ENCODE data around the gene TACR2.

The TACR2 gene

GRCh38 chr10:69375307-69376151 is 41.2 kb downstream of the TACR2 start:
- TF ChIP-seq CTCF (IDR thresholded peaks at IDR 0.05; ENCODE audit: low read depth, low read length): no peak
- TF ChIP-seq EZH2phosphoT487 (IDR thresholded peaks at IDR 0.05; ENCODE audit: low read depth): no peak
- H3K9ac ChIP-seq (ENCODE audit: low read length): no peak overlapping the region
- peaks cover 9% of the 10 kb centered on the region for H3K36me3 ChIP-seq (replicated peaks; ENCODE audit: low read depth, low read length)
- H3K27me3 ChIP-seq (ENCODE audit: low read depth, low read length): no peaks in the 10 kb centered on the region
- no peaks in the 10 kb centered on the region for H4K20me1 ChIP-seq (ENCODE audit: insufficient read depth, low read length)
- no peaks in the 10 kb centered on the region for H3K79me2 ChIP-seq (ENCODE audit: low read length)
- H3K4me2 ChIP-seq (ENCODE audit: low read length): no peak overlapping the region
- no peak overlapping the region for H2AFZ ChIP-seq (ENCODE audit: low read depth, low read length)
- H3K4me3 ChIP-seq (ENCODE audit: low read length): no peak overlapping the region
- no peak overlapping the region for H3K27ac ChIP-seq (ENCODE audit: low read length)
- H3K4me1 ChIP-seq (ENCODE audit: low read length): peaks cover 8% of the 10 kb centered on the region
- H3K9me3 ChIP-seq (ENCODE audit: insufficient read depth, low read length): no peaks in the 10 kb centered on the region

GRCh38 chr10:69374931-69375306 is 41.8 kb downstream of the TACR2 start:
- no peak overlapping the region for H3K27ac ChIP-seq (ENCODE audit: low read length)
- no peak overlapping the region for H2AFZ ChIP-seq (ENCODE audit: low read depth, low read length)
- H3K9me3 ChIP-seq (ENCODE audit: insufficient read depth, low read length): no peaks in the 10 kb centered on the region
- peaks cover 8% of the 10 kb centered on the region for H3K4me1 ChIP-seq (ENCODE audit: low read length)
- no peaks in the 10 kb centered on the region for H3K27me3 ChIP-seq (ENCODE audit: low read depth, low read length)
- H3K4me3 ChIP-seq (ENCODE audit: low read length): no peak overlapping the region
- no peak for TF ChIP-seq CTCF (IDR thresholded peaks at IDR 0.05; ENCODE audit: low read depth, low read length)
- no peak overlapping the region for H3K4me2 ChIP-seq (ENCODE audit: low read length)
- no peaks in the 10 kb centered on the region for H4K20me1 ChIP-seq (ENCODE audit: insufficient read depth, low read length)
- H3K36me3 ChIP-seq (replicated peaks; ENCODE audit: low read depth, low read length): peaks cover 9% of the 10 kb centered on the region
- no peak overlapping the region for H3K9ac ChIP-seq (ENCODE audit: low read length)
- H3K79me2 ChIP-seq (ENCODE audit: low read length): no peaks in the 10 kb centered on the region

DNA sequence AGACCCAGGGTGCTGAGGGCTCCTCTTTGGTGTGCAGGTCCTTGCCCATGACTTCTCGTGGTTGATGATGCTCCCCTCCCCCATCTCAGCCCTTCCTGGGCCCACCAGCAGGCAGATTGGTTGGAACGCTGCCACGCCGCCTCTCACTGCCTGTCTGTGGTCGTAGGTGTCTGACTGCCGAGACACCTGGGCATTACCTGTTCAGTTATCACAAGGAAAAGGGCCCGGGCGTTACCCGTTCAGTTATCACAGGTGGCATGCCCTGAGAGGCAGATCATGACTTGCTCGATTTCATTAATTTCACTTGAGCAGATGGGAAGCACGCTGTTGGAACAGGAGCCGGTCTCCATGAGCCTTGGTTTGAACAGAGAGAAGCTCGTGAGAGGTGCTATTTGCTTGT is 42.5 kb downstream of the TACR2 start:
- Histone ChIP-seq H3K27me3 (ENCODE audit: low read depth, low read length) (no peaks in the 10 kb centered on the region), H3K4me2 (ENCODE audit: low read length) (no peak overlapping the region), H3K27ac (ENCODE audit: low read length) (no peak overlapping the region), H3K79me2 (ENCODE audit: low read length) (no peaks in the 10 kb centered on the region), H4K20me1 (ENCODE audit: insufficient read depth, low read length) (no peaks in the 10 kb centered on the region), H3K9ac (ENCODE audit: low read length) (no peak overlapping the region), H2AFZ (ENCODE audit: low read depth, low read length) (no peak overlapping the region), H3K4me3 (ENCODE audit: low read length) (no peak overlapping the region), H3K36me3 (replicated peaks; ENCODE audit: low read depth, low read length) (peaks cover 4% of the 10 kb centered on the region), H3K4me1 (ENCODE audit: low read length) (peaks cover 8% of the 10 kb centered on the region), H3K9me3 (ENCODE audit: insufficient read depth, low read length) (no peaks in the 10 kb centered on the region)
- TF ChIP-seq CTCF (IDR thresholded peaks at IDR 0.05; ENCODE audit: low read depth, low read length) (no peak), EZH2phosphoT487 (IDR thresholded peaks at IDR 0.05; ENCODE audit: low read depth) (no peak)

- H3K27ac ChIP-seq (ENCODE audit: low read length): no peak overlapping the region
- no peaks in the 10 kb centered on the region for H3K79me2 ChIP-seq (ENCODE audit: low read length)
- no peak overlapping the region for H3K9ac ChIP-seq (ENCODE audit: low read length)
- H3K36me3 ChIP-seq (replicated peaks; ENCODE audit: low read depth, low read length): peaks cover 4% of the 10 kb centered on the region
- H3K4me3 ChIP-seq (ENCODE audit: low read length): no peak overlapping the region
- H3K27me3 ChIP-seq (ENCODE audit: low read depth, low read length): no peaks in the 10 kb centered on the region
- TF ChIP-seq EZH2phosphoT487 (IDR thresholded peaks at IDR 0.05; ENCODE audit: low read depth): no peak
- TF ChIP-seq CTCF (IDR thresholded peaks at IDR 0.05; ENCODE audit: low read depth, low read length): no peak
- H3K4me2 ChIP-seq (ENCODE audit: low read length): no peak overlapping the region
- no peak overlapping the region for H2AFZ ChIP-seq (ENCODE audit: low read depth, low read length)
- no peaks in the 10 kb centered on the region for H4K20me1 ChIP-seq (ENCODE audit: insufficient read depth, low read length)
- H3K4me1 ChIP-seq (ENCODE audit: low read length): no peaks in the 10 kb centered on the region
- H3K9me3 ChIP-seq (ENCODE audit: insufficient read depth, low read length): no peaks in the 10 kb centered on the region
Observed at GRCh38 chr10:69372126-69372980, 44.4 kb downstream of the TACR2 start.
